ENCODE data around the gene KLK14.

KLK14 gene

GRCh38 chr19:51093101-51093500, 10.4 kb upstream of the KLK14 start:
- no peak overlapping the region for H3K27ac ChIP-seq (ENCODE audit: poor library complexity, severe bottlenecking)
- no peak for DNase-seq (ENCODE audit: low spot score)
- ATAC-seq (ENCODE audit: low read depth): no peak
- H3K4me1 ChIP-seq (ENCODE audit: insufficient read depth, poor library complexity, severe bottlenecking): peaks cover 7% of the 10 kb centered on the region
- no peaks in the 10 kb centered on the region for H3K27me3 ChIP-seq (ENCODE audit: insufficient read depth, poor library complexity, severe bottlenecking)
- TF ChIP-seq, protein P1, sequence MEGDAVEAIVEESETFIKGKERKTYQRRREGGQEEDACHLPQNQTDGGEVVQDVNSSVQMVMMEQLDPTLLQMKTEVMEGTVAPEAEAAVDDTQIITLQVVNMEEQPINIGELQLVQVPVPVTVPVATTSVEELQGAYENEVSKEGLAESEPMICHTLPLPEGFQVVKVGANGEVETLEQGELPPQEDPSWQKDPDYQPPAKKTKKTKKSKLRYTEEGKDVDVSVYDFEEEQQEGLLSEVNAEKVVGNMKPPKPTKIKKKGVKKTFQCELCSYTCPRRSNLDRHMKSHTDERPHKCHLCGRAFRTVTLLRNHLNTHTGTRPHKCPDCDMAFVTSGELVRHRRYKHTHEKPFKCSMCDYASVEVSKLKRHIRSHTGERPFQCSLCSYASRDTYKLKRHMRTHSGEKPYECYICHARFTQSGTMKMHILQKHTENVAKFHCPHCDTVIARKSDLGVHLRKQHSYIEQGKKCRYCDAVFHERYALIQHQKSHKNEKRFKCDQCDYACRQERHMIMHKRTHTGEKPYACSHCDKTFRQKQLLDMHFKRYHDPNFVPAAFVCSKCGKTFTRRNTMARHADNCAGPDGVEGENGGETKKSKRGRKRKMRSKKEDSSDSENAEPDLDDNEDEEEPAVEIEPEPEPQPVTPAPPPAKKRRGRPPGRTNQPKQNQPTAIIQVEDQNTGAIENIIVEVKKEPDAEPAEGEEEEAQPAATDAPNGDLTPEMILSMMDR (IDR thresholded peaks at IDR 0.05; ENCODE audit: poor library complexity, severe bottlenecking): no peak
- H3K9me3 ChIP-seq (ENCODE audit: severe bottlenecking): no peaks in the 10 kb centered on the region
- H3K4me3 ChIP-seq (ENCODE audit: severe bottlenecking): no peak overlapping the region
- H3K36me3 ChIP-seq (ENCODE audit: low read depth): no peaks in the 10 kb centered on the region; the same call in 1 of the 2 replicates

GRCh38 chr19:51091895-51092873, 9.5 kb upstream of the KLK14 start:
- no peaks in the 10 kb centered on the region for H3K9me3 ChIP-seq (ENCODE audit: severe bottlenecking)
- no peaks in the 10 kb centered on the region for H3K36me3 ChIP-seq (ENCODE audit: low read depth)
- TF ChIP-seq, protein P1 (IDR thresholded peaks at IDR 0.05; ENCODE audit: poor library complexity, severe bottlenecking): no peak
- H3K27me3 ChIP-seq (ENCODE audit: insufficient read depth, poor library complexity, severe bottlenecking): no peaks in the 10 kb centered on the region
- H3K27ac ChIP-seq (ENCODE audit: poor library complexity, severe bottlenecking): no peak overlapping the region
- ATAC-seq (ENCODE audit: low read depth): no peak
- H3K4me1 ChIP-seq (ENCODE audit: insufficient read depth, poor library complexity, severe bottlenecking): peaks cover 5% of the 10 kb centered on the region
- no peak overlapping the region for H3K4me3 ChIP-seq (ENCODE audit: severe bottlenecking)
- no peak for DNase-seq (ENCODE audit: low spot score)

- Histone ChIP-seq H3K27ac (ENCODE audit: poor library complexity, severe bottlenecking) (no peak overlapping the region), H3K4me1 (ENCODE audit: insufficient read depth, poor library complexity, severe bottlenecking) (no peaks in the 10 kb centered on the region), H3K36me3 (ENCODE audit: low read depth) (no peaks in the 10 kb centered on the region), H3K9me3 (ENCODE audit: severe bottlenecking) (no peaks in the 10 kb centered on the region), H3K27me3 (ENCODE audit: insufficient read depth, poor library complexity, severe bottlenecking) (no peaks in the 10 kb centered on the region), H3K4me3 (ENCODE audit: severe bottlenecking) (no peak overlapping the region)
- TF ChIP-seq, protein P1 (IDR thresholded peaks at IDR 0.05; ENCODE audit: poor library complexity, severe bottlenecking): no peak
- ATAC-seq (ENCODE audit: low read depth): no peak
- DNase-seq (ENCODE audit: low spot score): no peak
Observed at GRCh38 chr19:51091126-51091525, 8.4 kb upstream of the KLK14 start.

DNA sequence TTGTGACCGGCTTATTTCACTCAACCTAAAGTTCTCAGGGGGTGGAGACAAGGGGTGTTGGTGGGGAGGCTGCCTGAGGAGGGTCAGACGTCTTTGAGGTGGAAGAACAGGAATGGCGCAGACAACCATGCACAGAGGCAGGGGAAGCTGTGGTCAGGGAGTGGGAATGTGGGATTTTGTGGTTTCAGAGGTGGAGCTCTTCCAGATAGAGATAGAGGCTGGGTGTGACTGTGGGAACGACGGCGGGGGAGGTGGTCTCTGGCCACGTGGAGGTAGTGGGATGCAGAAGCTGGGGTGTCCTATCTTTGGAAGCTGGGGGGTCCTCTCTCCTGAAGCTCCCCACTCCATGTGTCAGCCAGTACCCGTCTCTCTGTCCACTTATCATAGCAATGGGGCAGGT, 7.8 kb upstream of the KLK14 start:
- no peak for ATAC-seq (ENCODE audit: low read depth)
- Histone ChIP-seq H3K36me3 (ENCODE audit: low read depth) (no peaks in the 10 kb centered on the region), H3K4me1 (ENCODE audit: insufficient read depth, poor library complexity, severe bottlenecking) (no peaks in the 10 kb centered on the region), H3K27me3 (ENCODE audit: insufficient read depth, poor library complexity, severe bottlenecking) (no peaks in the 10 kb centered on the region), H3K27ac (ENCODE audit: poor library complexity, severe bottlenecking) (no peak overlapping the region), H3K9me3 (ENCODE audit: severe bottlenecking) (no peaks in the 10 kb centered on the region), H3K4me3 (ENCODE audit: severe bottlenecking) (no peak overlapping the region)
- no peak for DNase-seq (ENCODE audit: low spot score)
- TF ChIP-seq, protein P1 (IDR thresholded peaks at IDR 0.05; ENCODE audit: poor library complexity, severe bottlenecking): no peak

DNA sequence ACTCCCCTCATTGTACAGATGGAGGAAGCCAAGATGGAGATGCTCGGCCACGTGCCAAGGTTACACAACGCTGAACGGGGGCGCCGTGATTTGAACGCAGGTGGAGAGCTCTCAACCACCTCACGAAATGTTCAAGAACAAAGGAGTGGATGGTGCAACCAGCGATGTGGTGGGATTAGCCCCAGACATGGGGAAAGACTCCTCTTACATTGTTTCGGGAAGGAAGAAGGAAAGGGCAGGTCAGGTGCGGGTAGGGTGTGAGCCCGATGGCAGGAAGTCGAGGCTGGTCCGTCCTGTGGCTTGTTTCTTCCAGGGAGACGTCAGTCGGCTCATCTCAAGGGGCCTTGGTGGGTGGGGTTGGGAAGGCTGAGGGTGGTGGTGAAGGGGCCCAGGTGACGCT, 7.1 kb upstream of the KLK14 start:
- TF ChIP-seq, protein P1 (IDR thresholded peaks at IDR 0.05; ENCODE audit: poor library complexity, severe bottlenecking): no peak
- no peaks in the 10 kb centered on the region for H3K4me1 ChIP-seq (ENCODE audit: insufficient read depth, poor library complexity, severe bottlenecking)
- no peak for DNase-seq (ENCODE audit: low spot score)
- no peak overlapping the region for H3K4me3 ChIP-seq (ENCODE audit: severe bottlenecking)
- ATAC-seq (ENCODE audit: low read depth): no peak
- no peaks in the 10 kb centered on the region for H3K9me3 ChIP-seq (ENCODE audit: severe bottlenecking)
- no peaks in the 10 kb centered on the region for H3K27me3 ChIP-seq (ENCODE audit: insufficient read depth, poor library complexity, severe bottlenecking)
- H3K36me3 ChIP-seq (ENCODE audit: low read depth): no peaks in the 10 kb centered on the region
- H3K27ac ChIP-seq (ENCODE audit: poor library complexity, severe bottlenecking): no peak overlapping the region

Measured in RWPE2 (cell line).